Adipose tissue (tissue), 3 donors: ENCODE measurements around the gene OR2T2. TPM values are rescaled to one million over a fixed set of nuclear protein-coding genes. Genes with fewer than 3 reads are reported as not detected.

Experiments
- polyA plus RNA-seq, 3 donors: library from polyadenylated mRNA; stranded (reverse); fragments of 200-250 nt; gene quantifications; one replicate each; pipeline ENCODE4 v1.2.3, GENCODE V29; 2013
- donor health status: healthy with polysubstance abuse.
- donor health status: Bipolar disorder and iron deficiency.
- donor health status: healthy.

Gene OR2T2
- polyA plus RNA-seq, 3 donors, result not detected

Other genes with a start within 250 kb of the OR2T2 start
- gene OR2M3, start 248.4 kb upstream of the OR2T2 start, polyA plus RNA-seq, result not detected
- gene OR2M4, start 214.2 kb upstream of the OR2T2 start, polyA plus RNA-seq, result not detected
- not detected for gene OR2T33, start 167.7 kb upstream of the OR2T2 start, polyA plus RNA-seq
- not detected for gene OR2T12, start 142.2 kb upstream of the OR2T2 start, polyA plus RNA-seq
- gene OR2M7, start 121.1 kb upstream of the OR2T2 start, polyA plus RNA-seq, result not detected
- gene OR14C36, start 96.9 kb upstream of the OR2T2 start, polyA plus RNA-seq, result not detected
- gene OR2T4, start 84.0 kb upstream of the OR2T2 start, polyA plus RNA-seq, result not detected
- not detected for gene OR2T6, start 69.9 kb upstream of the OR2T2 start, polyA plus RNA-seq
- gene OR2T1, start 42.6 kb upstream of the OR2T2 start, polyA plus RNA-seq, result not detected
- gene OR2T3, start 27.7 kb downstream of the OR2T2 start, polyA plus RNA-seq, result not detected
- gene OR2T5, start 43.0 kb downstream of the OR2T2 start, polyA plus RNA-seq, result not detected
- not detected for gene OR2G6, start 62.4 kb downstream of the OR2T2 start, polyA plus RNA-seq
- not detected for gene OR2T29, start 117.1 kb downstream of the OR2T2 start, polyA plus RNA-seq
- not detected for gene OR2T34, start 129.1 kb downstream of the OR2T2 start, polyA plus RNA-seq
- gene OR2T10, start 152.1 kb downstream of the OR2T2 start, polyA plus RNA-seq, result not detected
- not detected for gene OR2T11, start 189.5 kb downstream of the OR2T2 start, polyA plus RNA-seq
- not detected for gene OR2T35, start 199.6 kb downstream of the OR2T2 start, polyA plus RNA-seq
- gene OR2T27, start 209.9 kb downstream of the OR2T2 start, polyA plus RNA-seq, result not detected